ACC112 (cell line): ENCODE data around the gene OR52E6.

Source experiments
- H2AFZ ChIP-seq: fragments of 200-600 bp; sonication (generic); one replicate; pipeline ENCODE4 v1.6.0; 2017; ENCODE audit warnings: antibody characterized with exemption, low read length; ENCODE audit not compliant: unreplicated experiment
- H3K27ac ChIP-seq: fragments of 200-600 bp; sonication (generic); 2 replicates; pipeline ENCODE4 v1.5.1; 2014; ENCODE audit warnings: low read depth, mild to moderate bottlenecking, antibody characterized with exemption, low read length, moderate library complexity
- H3K27me3 ChIP-seq: fragments of 200-600 bp; sonication (generic); 2 replicates; pipeline ENCODE4 v1.6.1; 2014; ENCODE audit warnings: mild to moderate bottlenecking, antibody characterized with exemption, low read length, moderate library complexity, mixed read lengths; ENCODE audit not compliant: insufficient read depth
- H3K36me3 ChIP-seq: fragments of 200-600 bp; sonication (generic); 2 replicates; pipeline ENCODE4 v1.6.1; 2016; ENCODE audit warnings: mild to moderate bottlenecking, antibody characterized with exemption, low read length, moderate library complexity, mixed read lengths; ENCODE audit not compliant: insufficient read depth
- H3K4me1 ChIP-seq: fragments of 200-600 bp; sonication (generic); one replicate; pipeline ENCODE4 v1.6.1; 2016; ENCODE audit warnings: low read length, mixed read lengths; ENCODE audit not compliant: insufficient read depth, unreplicated experiment, control insufficient read depth
- H3K4me3 ChIP-seq: fragments of 200-600 bp; sonication (generic); 2 replicates; pipeline ENCODE4 v1.5.1; 2014; ENCODE audit warnings: mild to moderate bottlenecking, low read depth, low read length
- H3K79me2 ChIP-seq: fragments of 200-600 bp; sonication (generic); one replicate; pipeline ENCODE4 v1.6.0; 2016; ENCODE audit warnings: low read length; ENCODE audit not compliant: control insufficient read depth, unreplicated experiment, insufficient read depth

Gene OR52E6

GRCh38 chr11:5841797-5842196, at the start of gene OR52E6:
Gene OR52E6, minus strand, starts transcription at chr11:5841897. Its CDS starts 0 bp downstream, at chr11:5841897.
- Histone ChIP-seq H3K27ac (no peak within 1 kb of the TSS), H3K4me3 (no peak within 1 kb of the TSS), H3K27me3 (peaks cover 12% of the 10 kb centered on the region; the same call in 1 of the 2 replicates), H3K36me3 (no peaks in the 10 kb centered on the region), H2AFZ (no peak within 1 kb of the TSS), H3K79me2 (no peaks in the 10 kb centered on the region), H3K4me1 (no peaks in the 10 kb centered on the region)

- Histone ChIP-seq H2AFZ (no peak overlapping the region), H3K79me2 (no peaks in the 10 kb centered on the region), H3K36me3 (no peaks in the 10 kb centered on the region), H3K27me3 (peaks cover 43% of the 10 kb centered on the region), H3K4me3 (no peak overlapping the region), H3K27ac (no peak overlapping the region), H3K4me1 (no peaks in the 10 kb centered on the region)
These were observed 49.6 kb upstream of the OR52E6 start for GRCh38 chr11:5891216-5891800.

GRCh38 chr11:5887661-5888060, 46.0 kb upstream of the OR52E6 start:
- Histone ChIP-seq H3K4me3 (no peak overlapping the region), H3K27me3 (peaks cover 41% of the 10 kb centered on the region), H3K4me1 (no peaks in the 10 kb centered on the region), H3K27ac (no peak overlapping the region), H3K79me2 (no peaks in the 10 kb centered on the region), H2AFZ (no peak overlapping the region), H3K36me3 (no peaks in the 10 kb centered on the region)

GRCh38 chr11:5887172-5887571, 45.5 kb upstream of the OR52E6 start:
- no peaks in the 10 kb centered on the region for H3K36me3 ChIP-seq
- H3K27me3 ChIP-seq: peaks cover 46% of the 10 kb centered on the region
- no peak overlapping the region for H3K27ac ChIP-seq
- H3K4me3 ChIP-seq: no peak overlapping the region
- H3K4me1 ChIP-seq: no peaks in the 10 kb centered on the region
- no peak overlapping the region for H2AFZ ChIP-seq
- H3K79me2 ChIP-seq: no peaks in the 10 kb centered on the region

- no peak overlapping the region for H3K4me3 ChIP-seq
- no peak overlapping the region for H3K27ac ChIP-seq
- no peaks in the 10 kb centered on the region for H3K79me2 ChIP-seq
- H3K36me3 ChIP-seq: no peaks in the 10 kb centered on the region
- H3K4me1 ChIP-seq: no peaks in the 10 kb centered on the region
- peaks cover 54% of the 10 kb centered on the region for H3K27me3 ChIP-seq
- no peak overlapping the region for H2AFZ ChIP-seq
These were observed 40.1 kb upstream of the OR52E6 start for GRCh38 chr11:5881756-5882155.

GRCh38 chr11:5880329-5880728, 38.6 kb upstream of the OR52E6 start, which contains the start of gene OR52E4:
Gene OR52E4, plus strand, starts transcription at chr11:5880629. Its CDS starts 3,664 bp downstream, at chr11:5884293.
- H3K27ac ChIP-seq: no peak within 1 kb of the TSS
- no peaks in the 10 kb centered on the region for H3K79me2 ChIP-seq
- H3K4me1 ChIP-seq: no peaks in the 10 kb centered on the region
- H3K36me3 ChIP-seq: no peaks in the 10 kb centered on the region
- no peak within 1 kb of the TSS for H2AFZ ChIP-seq
- peaks cover 52% of the 10 kb centered on the region for H3K27me3 ChIP-seq
- no peak within 1 kb of the TSS for H3K4me3 ChIP-seq

GRCh38 chr11:5878564-5878963, 36.9 kb upstream of the OR52E6 start:
- H3K4me3 ChIP-seq: no peak overlapping the region
- H3K27ac ChIP-seq: no peak overlapping the region
- H3K79me2 ChIP-seq: no peaks in the 10 kb centered on the region
- H3K27me3 ChIP-seq: peaks cover 41% of the 10 kb centered on the region
- no peaks in the 10 kb centered on the region for H3K36me3 ChIP-seq
- H3K4me1 ChIP-seq: no peaks in the 10 kb centered on the region
- H2AFZ ChIP-seq: no peak overlapping the region

GRCh38 chr11:5865826-5866225, 24.1 kb upstream of the OR52E6 start:
- H3K4me1 ChIP-seq: no peaks in the 10 kb centered on the region
- H2AFZ ChIP-seq: no peak overlapping the region
- H3K4me3 ChIP-seq: no peak overlapping the region
- no peak overlapping the region for H3K27ac ChIP-seq
- no peaks in the 10 kb centered on the region for H3K36me3 ChIP-seq
- H3K27me3 ChIP-seq: peaks cover 7% of the 10 kb centered on the region
- no peaks in the 10 kb centered on the region for H3K79me2 ChIP-seq

GRCh38 chr11:5857590-5857989, 15.9 kb upstream of the OR52E6 start, which contains the start of gene OR52E8:
Gene OR52E8, minus strand, starts transcription at chr11:5857690. Its CDS starts 0 bp downstream, at chr11:5857690.
- H3K79me2 ChIP-seq: no peaks in the 10 kb centered on the region
- no peaks in the 10 kb centered on the region for H3K4me1 ChIP-seq
- peaks cover 28% of the 10 kb centered on the region for H3K27me3 ChIP-seq
- H2AFZ ChIP-seq: no peak within 1 kb of the TSS
- no peaks in the 10 kb centered on the region for H3K36me3 ChIP-seq
- H3K27ac ChIP-seq: no peak within 1 kb of the TSS
- H3K4me3 ChIP-seq: no peak within 1 kb of the TSS

GRCh38 chr11:5851002-5851401, 9.3 kb upstream of the OR52E6 start:
- Histone ChIP-seq H3K27ac (no peak overlapping the region), H2AFZ (no peak overlapping the region), H3K4me1 (no peaks in the 10 kb centered on the region), H3K36me3 (no peaks in the 10 kb centered on the region), H3K27me3 (peaks cover 9% of the 10 kb centered on the region), H3K79me2 (no peaks in the 10 kb centered on the region), H3K4me3 (no peak overlapping the region)

GRCh38 chr11:5847711-5848110, 6.0 kb upstream of the OR52E6 start:
- no peaks in the 10 kb centered on the region for H3K36me3 ChIP-seq
- H3K79me2 ChIP-seq: no peaks in the 10 kb centered on the region
- no peak overlapping the region for H3K27ac ChIP-seq
- peaks cover 12% of the 10 kb centered on the region; the same call in 1 of the 2 replicates for H3K27me3 ChIP-seq
- H3K4me3 ChIP-seq: no peak overlapping the region
- H2AFZ ChIP-seq: no peak overlapping the region
- no peaks in the 10 kb centered on the region for H3K4me1 ChIP-seq
